GM19467 (cell line): ENCODE data around the gene ACER1.
"Not testable (repeated sequence)": the region's sequence is repeated elsewhere in the genome, so short reads cannot be mapped to it uniquely, and the experiment has no call there.

Experiments used
- ATAC-seq: cut with Tn5 transposase; IDR thresholded peaks from one replicate; pipeline ENCODE4 v1.9.1; 2021; ENCODE audit warnings: mild to moderate bottlenecking, moderate library complexity; ENCODE audit not compliant: unreplicated experiment

ACER1 gene

DNA sequence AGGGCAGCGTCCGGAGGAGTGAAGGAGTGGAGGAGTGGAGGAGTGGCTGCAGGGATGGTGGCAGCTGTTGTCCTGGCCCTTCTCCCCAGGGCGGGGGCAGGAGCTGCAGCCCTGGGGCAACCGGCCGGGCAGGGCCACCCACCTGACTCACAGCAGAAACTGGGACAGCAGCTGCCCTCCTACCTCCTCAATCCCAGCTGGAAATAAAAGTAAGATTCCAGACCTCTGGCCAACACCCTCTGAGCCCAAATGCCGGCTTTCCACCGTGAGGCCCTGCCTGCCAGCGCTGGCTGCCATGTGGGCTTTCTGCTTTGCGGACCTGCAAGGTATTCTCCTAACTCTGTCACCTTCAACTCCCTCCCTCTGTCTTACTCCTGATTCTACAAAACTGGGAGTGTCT lies 24.6 kb upstream of the ACER1 start:
- ATAC-seq: no peak

GRCh38 chr19:6357174-6357573 lies 23.8 kb upstream of the ACER1 start:
- ATAC-seq: no peak

DNA sequence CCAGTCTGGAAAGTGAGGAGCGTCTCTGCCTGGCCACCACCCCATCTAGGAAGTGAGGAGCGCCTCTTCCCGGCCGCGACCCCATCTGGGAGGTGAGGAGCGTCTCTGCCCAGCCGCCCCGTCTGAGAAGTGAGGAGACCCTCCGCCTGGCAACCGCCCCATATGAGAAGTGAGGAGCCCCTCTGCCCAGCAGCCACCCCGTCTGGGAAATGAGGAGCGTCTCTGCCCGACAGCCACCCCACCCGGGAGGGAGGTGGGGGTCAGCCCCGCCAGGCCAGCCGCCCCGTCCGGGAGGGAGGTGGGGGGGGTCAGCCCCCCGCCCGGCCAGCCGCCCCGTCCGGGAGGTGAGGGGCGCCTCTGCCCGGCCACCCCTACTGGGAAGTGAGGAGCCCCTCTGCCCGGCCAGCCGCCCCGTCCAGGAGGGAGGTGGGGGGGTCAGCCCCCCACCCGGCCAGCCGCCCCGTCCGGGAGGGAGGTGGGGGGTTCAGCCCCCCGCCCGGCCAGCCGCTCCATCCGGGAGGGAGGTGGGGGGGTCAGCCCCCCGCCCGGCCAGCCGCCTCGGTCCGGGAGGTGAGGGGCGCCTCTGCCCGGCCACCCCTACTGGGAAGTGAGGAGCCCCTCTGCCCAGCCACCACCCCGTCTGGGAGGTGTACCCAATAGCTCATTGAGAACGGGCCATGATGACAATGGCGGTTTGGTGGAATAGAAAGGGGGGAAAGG lies 22.1 kb upstream of the ACER1 start:
- ATAC-seq: not testable (repeated sequence)

GRCh38 chr19:6354098-6354674 lies 20.8 kb upstream of the ACER1 start:
- ATAC-seq: no peak

DNA sequence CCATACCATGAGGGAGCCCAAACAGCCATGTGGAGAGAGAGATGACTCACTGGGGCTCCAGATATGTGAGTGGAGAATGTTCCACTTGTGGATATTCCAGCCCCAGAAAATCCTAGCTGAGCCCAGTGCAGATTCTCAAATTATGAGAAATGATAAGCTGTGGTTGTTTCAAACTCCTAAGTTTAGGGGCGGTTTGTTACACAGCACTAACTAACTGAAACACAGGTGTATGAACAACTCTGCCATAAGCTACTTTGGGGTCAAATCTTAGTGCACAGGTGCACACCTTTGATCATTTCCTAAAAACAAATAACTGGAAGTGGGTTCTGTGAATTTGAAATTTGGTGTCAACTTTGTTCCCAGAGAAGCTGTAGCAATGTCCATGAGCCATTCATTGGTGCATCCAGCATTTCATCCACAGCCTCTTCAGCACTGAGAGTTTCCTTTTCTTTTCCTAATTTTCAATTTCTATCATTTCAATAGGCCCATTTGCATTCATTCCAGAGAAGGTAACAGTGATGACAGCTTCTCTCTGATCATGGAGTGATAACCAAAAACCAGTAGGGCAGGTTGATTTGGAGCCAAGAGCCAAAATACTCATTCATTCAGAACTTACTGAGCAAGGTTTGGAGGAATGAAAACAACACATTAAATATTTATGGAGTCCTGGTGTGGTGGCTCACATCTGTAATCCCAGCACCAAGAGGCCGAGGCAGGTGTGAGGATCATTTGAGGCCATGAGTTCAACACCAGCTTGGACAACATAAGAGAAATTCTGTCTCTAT lies 19.2 kb upstream of the ACER1 start:
- no peak for ATAC-seq

- ATAC-seq: no peak
Observed at GRCh38 chr19:6350688-6351087, 17.3 kb upstream of the ACER1 start.

- ATAC-seq: not testable (repeated sequence)
Observed at GRCh38 chr19:6349271-6349670, 15.9 kb upstream of the ACER1 start.

DNA sequence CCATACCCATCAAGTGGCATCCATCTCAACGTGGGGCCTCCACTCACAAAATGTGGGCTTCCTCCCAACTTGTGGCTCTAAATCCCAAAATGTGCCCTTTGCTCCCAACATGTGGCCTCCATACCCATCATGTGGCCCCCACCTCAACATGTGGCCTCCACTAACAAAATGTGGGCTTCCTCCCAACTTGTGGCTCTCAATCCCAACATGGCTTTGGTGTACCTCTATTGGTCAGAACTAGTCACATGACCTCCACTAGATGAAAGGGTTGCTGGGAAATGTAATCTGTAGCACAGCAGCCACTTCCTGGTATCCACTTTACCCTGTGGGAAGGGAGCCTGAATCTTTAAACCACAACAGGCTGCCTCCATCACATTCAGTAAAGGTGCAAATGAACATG lies 10.1 kb upstream of the ACER1 start:
- no peak for ATAC-seq

DNA sequence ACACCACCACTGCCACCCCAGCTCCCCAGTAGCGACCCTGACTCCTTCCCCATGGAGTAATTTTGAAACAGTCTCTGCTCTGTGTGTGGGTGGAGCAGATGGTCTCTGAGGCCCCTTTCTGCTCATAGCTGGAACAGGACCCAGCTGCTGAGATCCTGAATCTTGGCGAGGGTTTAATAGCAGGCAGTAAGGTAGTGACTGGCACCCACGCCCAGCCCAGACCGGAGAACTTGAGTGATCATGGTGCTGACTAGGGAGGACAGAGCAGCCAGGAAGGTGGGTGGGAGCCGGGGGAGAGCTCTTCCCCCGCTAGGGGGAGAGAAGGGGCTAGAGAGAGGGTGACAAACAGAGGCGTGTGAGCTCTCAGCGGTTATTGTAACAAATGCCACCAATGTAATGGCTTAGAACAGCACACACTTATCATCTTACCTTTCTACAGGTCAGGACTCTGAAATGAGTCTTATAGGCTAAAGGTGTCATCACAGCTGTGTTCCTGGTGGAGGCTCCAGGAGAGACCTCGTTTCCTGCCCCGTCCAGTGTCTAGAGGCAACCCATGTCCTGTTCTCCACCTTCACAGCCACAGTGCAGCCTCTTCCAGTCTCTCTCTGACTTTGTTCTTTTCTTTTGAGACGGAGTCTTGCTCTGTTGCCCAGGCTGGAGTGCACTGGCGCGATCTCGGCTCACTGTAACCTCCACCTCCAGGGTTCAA lies 7.2 kb upstream of the ACER1 start:
- no peak for ATAC-seq

DNA sequence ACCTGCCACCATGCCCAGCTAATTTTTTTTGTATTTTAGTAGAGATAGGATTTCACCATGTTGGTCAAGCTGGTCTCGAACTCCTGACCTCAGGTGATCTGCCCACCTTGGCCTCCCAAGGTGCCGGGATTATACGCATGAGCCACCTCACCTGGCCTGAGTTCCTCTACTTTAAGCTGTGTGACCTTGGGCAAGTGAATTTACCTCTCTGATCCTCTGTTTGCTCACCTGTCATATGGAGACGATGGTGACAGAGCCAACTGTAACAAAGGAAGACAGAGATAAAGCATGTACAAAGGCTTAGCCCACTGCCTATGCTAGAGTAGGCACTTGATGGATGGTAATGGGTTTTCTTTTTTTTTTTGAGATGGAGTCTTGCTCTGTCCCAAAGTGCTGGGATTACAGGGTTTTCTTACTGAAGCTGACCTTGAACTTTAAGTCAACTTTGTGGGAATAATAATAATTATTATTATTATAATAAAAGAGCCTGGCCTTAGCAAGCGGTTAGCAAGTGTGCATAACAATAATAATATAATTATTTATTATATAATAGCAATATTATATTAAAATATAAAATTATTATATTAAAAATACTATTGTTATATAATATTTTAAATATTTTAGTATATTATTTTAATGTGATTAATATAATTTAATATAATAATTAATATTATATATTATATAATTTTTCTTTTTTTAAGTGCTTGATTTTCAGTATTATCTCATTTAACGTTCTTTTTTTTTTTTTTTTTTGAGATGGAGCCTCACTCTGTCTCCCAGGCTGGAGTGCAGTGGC lies 1.3 kb upstream of the ACER1 start:
- no peak for ATAC-seq

DNA sequence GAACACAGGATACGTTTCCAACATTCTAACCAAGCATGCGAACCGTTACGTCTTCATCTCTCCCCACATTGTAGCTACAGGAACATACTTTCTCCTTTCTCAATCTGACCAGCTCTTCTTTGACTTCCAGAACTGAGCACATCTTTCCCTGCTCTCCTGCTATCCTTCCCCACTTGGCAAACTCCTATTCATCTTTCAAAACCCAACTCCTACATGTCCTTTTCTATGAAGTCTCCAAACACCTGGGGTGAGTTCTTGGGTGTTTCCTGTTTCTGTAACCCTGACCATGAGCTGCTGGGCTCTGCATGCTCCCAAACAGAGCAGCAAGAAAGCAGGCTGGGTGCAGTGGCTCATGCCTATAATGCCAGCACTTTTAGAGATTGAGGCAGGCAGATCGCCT lies 6.6 kb downstream of the ACER1 start:
- no peak for ATAC-seq

- no peak for ATAC-seq
Observed at GRCh38 chr19:6325614-6326013, 7.8 kb downstream of the ACER1 start.

DNA sequence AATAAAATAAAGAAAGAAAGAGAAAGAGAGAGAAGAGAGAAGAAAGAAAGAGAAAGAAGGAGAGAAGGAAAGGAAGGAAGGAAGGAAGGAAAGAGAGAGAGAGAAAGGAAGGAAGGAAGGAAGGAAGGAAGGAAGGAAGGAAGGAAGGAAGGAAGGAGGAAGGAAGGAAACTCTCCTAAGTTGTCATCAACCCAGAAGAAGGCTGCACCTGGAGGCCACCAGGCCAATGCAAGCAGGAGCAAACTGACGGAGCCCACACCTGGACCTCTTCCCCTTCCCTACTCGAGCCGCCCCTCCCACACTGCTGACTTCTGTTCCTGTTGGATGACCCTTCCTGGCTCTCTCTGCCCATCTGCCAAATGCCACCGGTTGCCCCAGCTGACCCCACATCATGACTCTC lies 8.7 kb downstream of the ACER1 start:
- no peak for ATAC-seq

- ATAC-seq: no peak
Observed at GRCh38 chr19:6322284-6322683, 11.1 kb downstream of the ACER1 start.

GRCh38 chr19:6319376-6319775 lies 14.0 kb downstream of the ACER1 start:
- ATAC-seq: no peak

DNA sequence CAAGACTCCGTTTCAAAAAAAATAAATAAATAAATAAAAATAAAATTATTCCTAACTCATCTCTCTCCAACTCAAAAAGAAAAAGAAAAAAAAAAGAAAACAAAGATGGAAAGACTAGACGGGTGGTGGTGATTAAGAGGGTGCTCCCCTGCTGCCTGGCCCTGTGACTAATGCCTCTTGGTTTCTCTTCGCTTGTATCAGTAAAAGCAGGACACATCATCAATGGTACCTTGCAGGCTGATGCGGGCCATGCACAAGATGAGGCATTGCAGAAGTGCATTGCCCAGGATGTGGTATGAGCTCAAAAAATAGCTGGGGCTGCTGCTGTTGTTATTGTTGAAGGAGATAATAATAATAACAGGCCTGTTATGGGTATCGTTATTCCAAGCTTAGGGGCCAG lies 14.6 kb downstream of the ACER1 start:
- ATAC-seq: no peak

- not testable (repeated sequence) for ATAC-seq
Observed at GRCh38 chr19:6315646-6316045, 17.8 kb downstream of the ACER1 start.

DNA sequence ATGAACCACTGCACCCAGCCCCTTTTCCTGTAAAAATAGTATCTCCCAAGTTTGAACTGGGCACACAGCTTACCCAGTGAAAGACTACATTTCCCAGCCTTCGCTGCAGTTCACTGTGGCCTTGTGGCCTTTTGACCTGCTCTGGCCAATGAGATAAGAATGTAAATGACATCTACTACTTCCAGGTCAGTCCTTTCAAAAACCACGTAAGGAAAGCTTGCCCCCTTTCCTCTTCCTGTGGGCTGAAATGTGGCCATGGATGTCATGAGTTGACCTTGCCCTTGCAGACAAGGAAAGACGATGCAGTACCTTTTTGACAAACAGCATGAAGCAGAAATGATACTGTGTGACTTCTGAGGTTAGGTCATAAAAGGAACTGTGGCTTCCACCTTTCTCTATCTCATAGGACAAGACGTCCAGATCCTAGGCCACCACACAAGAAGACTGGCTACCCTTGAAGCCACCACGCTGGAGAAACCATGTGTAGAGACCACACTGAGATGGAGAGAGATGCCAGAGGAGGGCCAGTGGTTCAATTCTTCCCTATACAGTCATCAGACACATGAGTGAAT lies 19.9 kb downstream of the ACER1 start:
- ATAC-seq: no peak

DNA sequence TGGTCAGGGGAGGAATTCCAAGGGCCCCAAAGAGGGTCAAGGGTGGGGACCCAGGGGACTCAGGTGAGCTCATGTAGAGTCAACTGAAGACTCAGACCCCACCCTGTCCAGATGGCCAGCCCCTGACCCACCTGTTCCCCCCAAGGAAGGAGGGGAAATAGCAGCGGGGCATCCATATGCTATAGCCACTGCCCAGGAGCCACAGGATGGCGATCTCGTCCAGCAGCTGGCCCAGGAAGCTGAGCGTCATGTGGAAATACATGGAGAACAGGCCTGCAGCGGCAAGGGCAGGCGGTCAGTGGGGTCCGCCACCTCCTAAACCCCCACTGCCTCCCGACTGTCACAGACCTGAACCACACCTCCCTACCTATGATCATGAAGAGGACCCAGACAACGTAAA lies 21.4 kb downstream of the ACER1 start:
- ATAC-seq: no peak

DNA sequence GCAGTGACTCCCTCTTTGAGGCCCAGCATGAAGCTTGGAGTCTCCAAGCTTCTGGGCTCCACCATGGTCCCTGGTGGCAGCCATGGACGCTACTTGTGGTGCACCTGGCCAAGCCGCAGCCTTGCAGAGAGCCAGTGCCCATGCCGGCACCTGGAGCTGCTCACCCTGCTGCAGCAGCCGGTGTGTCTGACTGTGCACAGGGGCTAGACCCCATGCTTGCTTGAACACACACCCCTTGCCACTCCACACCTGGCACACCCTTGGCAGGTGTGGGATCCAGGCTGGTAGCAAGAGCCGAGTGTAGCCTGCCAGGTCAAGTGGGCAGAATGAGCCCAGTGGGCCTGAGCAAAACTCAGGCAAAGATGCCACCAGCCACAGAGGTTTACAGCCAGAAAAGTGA lies 35.0 kb downstream of the ACER1 start:
- ATAC-seq: no peak
